Osteoblast (primary cell): ENCODE measurements around the gene SLC5A5. TPM values are rescaled to one million over a fixed set of nuclear protein-coding genes. Genes with fewer than 3 reads are reported as not detected.

ENCODE experiments used
- DNase-seq: peaks from one replicate; pipeline ENCODE4 v3.0.0; 2011; ENCODE audit warnings: low spot score, mixed read lengths; ENCODE audit not compliant: insufficient read length; ENCODE audit errors: missing footprints
- H2AFZ ChIP-seq: 2 replicates; pipeline ENCODE4 v1.6.0; 2011; ENCODE audit warnings: mild to moderate bottlenecking, low read length
- H3K27ac ChIP-seq: 2 replicates; pipeline ENCODE4 v1.5.1; 2011; ENCODE audit warnings: mild to moderate bottlenecking, low read depth, low read length, moderate library complexity
- H3K27me3 ChIP-seq: 2 replicates; pipeline ENCODE4 v1.6.0; 2012; ENCODE audit warnings: mild to moderate bottlenecking, control low read depth, inconsistent platforms, low read length, moderate library complexity; ENCODE audit not compliant: insufficient read depth
- H3K36me3 ChIP-seq: 2 replicates; pipeline ENCODE4 v1.5.1; 2011; ENCODE audit warnings: mild to moderate bottlenecking, low read length, control low read depth, moderate library complexity; ENCODE audit not compliant: insufficient read depth
- H3K4me1 ChIP-seq: 2 replicates; pipeline ENCODE4 v1.5.1; 2011; ENCODE audit warnings: mild to moderate bottlenecking, low read length, control low read depth, moderate library complexity; ENCODE audit not compliant: insufficient read depth
- H3K4me2 ChIP-seq: 2 replicates; pipeline ENCODE4 v1.6.0; 2011; ENCODE audit warnings: mild to moderate bottlenecking, low read length; ENCODE audit not compliant: insufficient read depth
- H3K4me3 ChIP-seq: fragments of 200-600 bp; sonication (generic); 3 replicates; pipeline ENCODE4 v1.5.1; 2012; ENCODE audit warnings: mild to moderate bottlenecking, low read length, inconsistent platforms; ENCODE audit not compliant: insufficient read depth
- H3K79me2 ChIP-seq: 2 replicates; pipeline ENCODE4 v1.6.0; 2012; ENCODE audit warnings: mild to moderate bottlenecking, low read length, control low read depth, inconsistent platforms; ENCODE audit not compliant: insufficient read depth
- H3K9me3 ChIP-seq: 2 replicates; pipeline ENCODE4 v1.5.1; 2011; ENCODE audit warnings: low read depth, low read length, control low read depth
- H4K20me1 ChIP-seq: 2 replicates; pipeline ENCODE4 v1.6.0; 2012; ENCODE audit warnings: mild to moderate bottlenecking, low read length, control low read depth; ENCODE audit not compliant: insufficient read depth
- CTCF ChIP-seq: IDR thresholded peaks from 2 replicates; pipeline ENCODE4 v1.5.1; 2011; ENCODE audit warnings: mild to moderate bottlenecking, low read depth, low read length, moderate library complexity; ENCODE audit errors: extremely low read depth
- total RNA-seq: library from RNA; depleted of rRNA; stranded (reverse); fragments of >200 nt; gene quantifications from 2 replicates; pipeline ENCODE4 v1.2.3, GENCODE V29; 2012

Gene SLC5A5
- total RNA-seq, 1 donor: under 0.01 TPM

GRCh38 chr19:17848595-17849292, 23.0 kb upstream of the SLC5A5 start:
- TF ChIP-seq CTCF: no peak
- DNase-seq: peak; percentile 35
- H3K79me2 ChIP-seq: no peaks in the 10 kb centered on the region
- H3K4me3 ChIP-seq: no peak overlapping the region
- no peak overlapping the region for H3K4me2 ChIP-seq
- no peak overlapping the region for H2AFZ ChIP-seq
- peaks cover 9% of the 10 kb centered on the region for H3K4me1 ChIP-seq
- H3K27me3 ChIP-seq: no peaks in the 10 kb centered on the region
- no peaks in the 10 kb centered on the region for H4K20me1 ChIP-seq
- H3K36me3 ChIP-seq: no peaks in the 10 kb centered on the region
- no peaks in the 10 kb centered on the region for H3K9me3 ChIP-seq
- no peak overlapping the region for H3K27ac ChIP-seq

- TF ChIP-seq CTCF: no peak
- H2AFZ ChIP-seq: no peak overlapping the region
These were observed 17.7 kb upstream of the SLC5A5 start for GRCh38 chr19:17854061-17854460.

DNA sequence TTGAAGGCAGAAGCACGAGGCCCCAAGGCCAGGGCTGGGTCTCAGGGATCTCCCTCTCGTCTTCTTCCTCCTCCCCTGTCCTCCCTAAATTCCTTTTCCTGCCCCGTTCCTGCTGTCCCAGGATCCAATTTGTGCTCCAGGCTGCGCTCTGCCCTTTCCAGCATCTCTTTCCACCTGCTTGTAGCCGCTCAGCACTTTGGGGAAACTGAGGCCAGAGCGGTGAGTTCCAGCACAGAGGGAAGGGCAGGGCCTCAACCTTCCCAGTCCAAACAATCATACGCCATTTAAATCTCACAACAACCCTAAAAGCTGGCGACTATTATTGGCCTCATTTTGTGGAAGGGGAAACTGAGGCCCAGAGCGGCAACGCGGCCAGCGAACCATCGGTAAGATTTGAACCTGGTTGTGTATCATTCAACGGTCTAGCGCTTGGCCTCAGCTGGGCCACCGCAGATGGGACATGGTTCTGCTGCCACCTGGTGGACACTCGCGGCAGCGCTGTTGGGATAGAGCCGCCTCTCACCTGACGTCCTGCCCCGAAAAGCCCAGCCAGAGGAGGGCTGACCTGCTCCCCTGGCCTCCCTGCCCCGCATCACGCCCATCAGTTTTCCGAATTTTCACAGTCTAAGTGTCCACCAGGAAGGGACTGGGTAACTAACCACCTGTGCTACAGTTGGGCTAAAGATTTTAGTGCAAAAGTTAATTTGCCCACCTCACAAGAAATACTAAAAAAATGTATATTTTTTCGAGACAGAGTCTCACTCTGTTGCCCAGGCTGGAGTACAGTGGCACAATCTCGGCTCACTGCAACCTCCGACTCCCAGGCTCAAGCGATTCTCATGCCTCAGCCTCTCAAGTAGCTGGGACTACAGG, 16.2 kb upstream of the SLC5A5 start:
- peak; percentile 90 for TF ChIP-seq CTCF

More at GRCh38 chr19:17854061-17854460, 17.7 kb upstream of the SLC5A5 start:
- Histone ChIP-seq H3K27ac (no peak overlapping the region), H3K36me3 (no peaks in the 10 kb centered on the region), H3K9me3 (no peaks in the 10 kb centered on the region), H3K27me3 (no peaks in the 10 kb centered on the region), H3K4me2 (no peak overlapping the region), H3K79me2 (no peaks in the 10 kb centered on the region), H3K4me3 (no peak overlapping the region), H4K20me1 (no peaks in the 10 kb centered on the region), H3K4me1 (peaks cover 6% of the 10 kb centered on the region)
- DNase-seq: peak; percentile 17

More for the DNA sequence above, 16.2 kb upstream of the SLC5A5 start:
- peak; percentile 96 for DNase-seq
- Histone ChIP-seq H3K4me3 (no peak overlapping the region), H3K4me1 (peaks cover 5% of the 10 kb centered on the region), H4K20me1 (peaks cover 5% of the 10 kb centered on the region), H3K9me3 (no peaks in the 10 kb centered on the region), H3K27me3 (no peaks in the 10 kb centered on the region), H2AFZ (peak overlapping the region; percentile 23), H3K4me2 (no peak overlapping the region), H3K79me2 (peaks cover 9% of the 10 kb centered on the region), H3K27ac (no peak overlapping the region), H3K36me3 (no peaks in the 10 kb centered on the region)
